Measurements from ENCODE around the gene RNF208. TPM values are rescaled to one million over a fixed set of nuclear protein-coding genes. Genes with fewer than 3 reads are reported as not detected.

RNF208 gene
- polyA plus RNA-seq, 1 donor from 2014 or later, result 1.5 TPM

GRCh38 chr9:137216188-137216965 is 5.7 kb downstream of the RNF208 start:
- Histone ChIP-seq H3K4me3 (ENCODE audit: low read length) (no peak overlapping the region), H3K4me2 (ENCODE audit: low read length) (no peak overlapping the region), H3K36me3 (ENCODE audit: insufficient read depth, low read length) (no peaks in the 10 kb centered on the region)

More at GRCh38 chr9:137216188-137216965, 5.7 kb downstream of the RNF208 start:
- Histone ChIP-seq H3K27me3 (ENCODE audit: insufficient read depth, low read depth, low read length) (no peaks in the 10 kb centered on the region), H3K9me3 (ENCODE audit: low read length) (no peaks in the 10 kb centered on the region), H3K9me2 (ENCODE audit: insufficient read depth, low read length) (no peaks in the 10 kb centered on the region), H3K27ac (ENCODE audit: low read length) (no peak overlapping the region), H3K79me2 (replicated peaks; ENCODE audit: insufficient read depth, low read length) (no peaks in the 10 kb centered on the region), H2AFZ (ENCODE audit: low read depth, low read length) (no peak overlapping the region), H3F3A (ENCODE audit: insufficient read depth, low read length, poor library complexity, severe bottlenecking) (no peaks in the 10 kb centered on the region), H4K20me1 (ENCODE audit: insufficient read depth) (no peaks in the 10 kb centered on the region), H3K9ac (ENCODE audit: low read length) (no peak overlapping the region)
- TF ChIP-seq EP300 (conservative IDR thresholded peaks at IDR 0.05; ENCODE audit: poor library complexity, severe bottlenecking) (no peak), EZH2 (IDR thresholded peaks at IDR 0.05; ENCODE audit: borderline replicate concordance, insufficient read depth, low read length, poor library complexity, severe bottlenecking) (no peak), POLR2AphosphoS5 (IDR thresholded peaks at IDR 0.05) (no peak), RAD21 (conservative IDR thresholded peaks at IDR 0.05) (no peak), REST (IDR thresholded peaks at IDR 0.05; ENCODE audit: borderline replicate concordance) (no peak), SMC3 (conservative IDR thresholded peaks at IDR 0.05; ENCODE audit: poor library complexity) (no peak), MXI1 (conservative IDR thresholded peaks at IDR 0.05; ENCODE audit: poor library complexity, severe bottlenecking) (no peak), CTCF (IDR thresholded peaks at IDR 0.05; ENCODE audit: poor library complexity, severe bottlenecking) (no peak), TAF1 (IDR thresholded peaks at IDR 0.05; ENCODE audit: low read depth) (no peak)
